Peyer's patch (tissue), 4 donors: ENCODE measurements around the gene MPDZ. TPM values are rescaled to one million over a fixed set of nuclear protein-coding genes. Genes with fewer than 3 reads are reported as not detected.

Source experiments
- DNase-seq, 3 donors: peaks; one replicate each; pipeline ENCODE4 v3.0.0-alpha.2; 2017 to 2019
- H3K27ac ChIP-seq, 4 donors: fragments of 200-600 bp; sonication (generic); one replicate each; pipeline ENCODE4 v1.5.1; 2016 to 2019
- H3K27me3 ChIP-seq, 2 donors: fragments of 200-600 bp; sonication (generic); one replicate each; pipeline ENCODE4 v1.5.1; 2019
- H3K36me3 ChIP-seq, 3 donors: fragments of 200-600 bp; sonication (generic); one replicate each; pipeline ENCODE4 v1.5.1; 2016 to 2019
- H3K4me1 ChIP-seq, 4 donors: fragments of 200-600 bp; sonication (generic); one replicate each; pipeline ENCODE4 v1.5.1; 2016 to 2019
- H3K4me3 ChIP-seq, 4 donors: fragments of 200-600 bp; sonication (generic); 1 replicate in 3 of 4; 2 replicates in 1 of 4; pipeline ENCODE4 v1.5.1; 2016 to 2019; ENCODE audit warnings: mild to moderate bottlenecking in 1 of 4
- H3K9me3 ChIP-seq, 4 donors: fragments of 200-600 bp; sonication (generic); one replicate each; pipeline ENCODE4 v1.5.1; 2016 to 2019; ENCODE audit warnings: mild to moderate bottlenecking in 1 of 4
- CTCF ChIP-seq, 6 experiments: fragments of 450-650 bp in 4 of 6; fragments of 200-600 bp in 2 of 6; sonication (generic) in 1 of 6; IDR thresholded peaks; one replicate each; pipeline ENCODE4 v1.5.1; 2017 to 2019; ENCODE audit warnings: antibody characterized with exemption in 6 of 6, mild to moderate bottlenecking in 3 of 6, moderate library complexity in 1 of 6
- POLR2A ChIP-seq, 2 donors: fragments of 450-650 bp; IDR thresholded peaks; one replicate each; pipeline ENCODE4 v1.5.1; 2017; ENCODE audit warnings: antibody characterized with exemption in 2 of 2, mild to moderate bottlenecking in 2 of 2, moderate library complexity in 2 of 2
- total RNA-seq, 4 donors: library from RNA; depleted of rRNA; stranded (reverse); fragments of >200 nt; gene quantifications; one replicate each; pipeline ENCODE4 v1.1.0, GENCODE V29; 2016

MPDZ gene
- total RNA-seq, 4 donors from 2014 or later, result 4.6 to 34.7 (median 10.8) TPM

GRCh38 chr9:13165956-13166355 is 113.5 kb downstream of the MPDZ start:
- no peak overlapping the region for H3K4me3 ChIP-seq
- no peaks in the 10 kb centered on the region for H3K36me3 ChIP-seq
- no peaks in the 10 kb centered on the region for H3K27me3 ChIP-seq
- no peak overlapping the region for H3K27ac ChIP-seq
- TF ChIP-seq POLR2A (IDR thresholded peaks at IDR 0.05), result no peak
- TF ChIP-seq CTCF (IDR thresholded peaks at IDR 0.05), result no peak
- H3K9me3 ChIP-seq, result no peaks in the 10 kb centered on the region
- DNase-seq, result no peak
- H3K4me1 ChIP-seq, result no peaks in the 10 kb centered on the region

DNA sequence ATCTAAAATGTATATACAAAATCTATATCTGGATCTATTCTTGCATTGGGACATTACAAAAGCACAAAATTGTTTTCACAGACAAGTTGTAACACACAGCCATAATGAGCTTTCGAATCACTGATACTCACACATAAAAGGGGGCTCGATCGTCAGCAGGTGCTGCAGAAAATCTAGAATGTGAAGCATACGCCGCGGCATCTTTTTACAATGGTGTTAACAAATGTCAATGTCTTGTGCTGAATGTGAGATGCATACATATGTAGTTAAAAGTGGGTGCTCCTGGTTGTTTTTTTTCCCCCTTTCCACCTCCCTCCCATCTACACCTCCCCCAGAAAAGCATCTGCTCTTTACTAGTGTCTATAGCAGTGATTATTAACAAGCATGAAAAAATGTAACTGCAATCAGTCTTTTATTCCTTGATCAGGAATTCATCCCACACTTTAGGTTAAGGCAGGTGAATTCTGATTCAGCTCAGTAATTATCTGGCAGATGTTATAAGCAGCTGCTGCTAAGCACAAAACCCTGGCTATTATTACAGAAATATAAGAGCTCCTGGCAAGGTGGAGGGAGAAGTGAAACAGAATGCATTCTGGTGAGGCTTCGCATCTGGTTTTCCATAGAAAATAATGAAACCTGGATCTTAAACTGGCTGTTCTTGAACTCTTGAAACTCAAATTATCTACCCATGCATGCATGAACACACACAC is 114.1 kb downstream of the MPDZ start:
- no peaks in the 10 kb centered on the region for H3K36me3 ChIP-seq
- H3K4me3 ChIP-seq, result no peak overlapping the region
- no peaks in the 10 kb centered on the region for H3K4me1 ChIP-seq
- DNase-seq, result no peak
- no peaks in the 10 kb centered on the region for H3K27me3 ChIP-seq
- no peak overlapping the region for H3K27ac ChIP-seq
- H3K9me3 ChIP-seq, result no peaks in the 10 kb centered on the region
- TF ChIP-seq POLR2A (IDR thresholded peaks at IDR 0.05) (no peak), CTCF (IDR thresholded peaks at IDR 0.05) (no peak)

- Histone ChIP-seq H3K9me3 (no peaks in the 10 kb centered on the region), H3K4me1 (no peaks in the 10 kb centered on the region), H3K27ac (no peak overlapping the region), H3K36me3 (no peaks in the 10 kb centered on the region), H3K4me3 (no peak overlapping the region), H3K27me3 (no peaks in the 10 kb centered on the region)
- DNase-seq, result no peak
- TF ChIP-seq CTCF (IDR thresholded peaks at IDR 0.05), result no peak
Measured at GRCh38 chr9:13163946-13164345, 115.5 kb downstream of the MPDZ start.

GRCh38 chr9:13163287-13163686 is 116.2 kb downstream of the MPDZ start:
- TF ChIP-seq CTCF (IDR thresholded peaks at IDR 0.05), result no peak
- TF ChIP-seq POLR2A (IDR thresholded peaks at IDR 0.05), result no peak
- Histone ChIP-seq H3K9me3 (no peaks in the 10 kb centered on the region), H3K4me3 (no peak overlapping the region), H3K27me3 (no peaks in the 10 kb centered on the region), H3K36me3 (no peaks in the 10 kb centered on the region), H3K27ac (no peak overlapping the region), H3K4me1 (no peaks in the 10 kb centered on the region)
- DNase-seq, result no peak

- no peaks in the 10 kb centered on the region for H3K9me3 ChIP-seq
- no peak overlapping the region for H3K27ac ChIP-seq
- DNase-seq, result no peak
- no peak overlapping the region for H3K4me3 ChIP-seq
- no peaks in the 10 kb centered on the region for H3K36me3 ChIP-seq
- no peak for TF ChIP-seq CTCF (IDR thresholded peaks at IDR 0.05)
- no peak for TF ChIP-seq POLR2A (IDR thresholded peaks at IDR 0.05)
- no peaks in the 10 kb centered on the region for H3K4me1 ChIP-seq
- H3K27me3 ChIP-seq, result no peaks in the 10 kb centered on the region
Measured at GRCh38 chr9:13160051-13160450, 119.4 kb downstream of the MPDZ start.

GRCh38 chr9:13158986-13159385 is 120.5 kb downstream of the MPDZ start:
- TF ChIP-seq CTCF (IDR thresholded peaks at IDR 0.05), result no peak
- TF ChIP-seq POLR2A (IDR thresholded peaks at IDR 0.05), result no peak

More at GRCh38 chr9:13158986-13159385, 120.5 kb downstream of the MPDZ start:
- no peak for DNase-seq
- H3K27ac ChIP-seq, result no peak overlapping the region
- H3K36me3 ChIP-seq, result no peaks in the 10 kb centered on the region
- no peaks in the 10 kb centered on the region for H3K4me1 ChIP-seq
- H3K4me3 ChIP-seq, result no peak overlapping the region
- no peaks in the 10 kb centered on the region for H3K9me3 ChIP-seq
- H3K27me3 ChIP-seq, result no peaks in the 10 kb centered on the region
